Immature natural killer cell (primary cell): ENCODE results near the gene C1QTNF2. TPM values are rescaled to one million over a fixed set of nuclear protein-coding genes. Genes with fewer than 3 reads are reported as not detected.

Experiments
- DNase-seq, 3 donors: peaks; one replicate each; pipeline ENCODE4 v3.0.0; 2022; ENCODE audit warnings: mixed read lengths in 1 of 3
- H3K27ac Mint-ChIP-seq, 6 donors: one replicate each; pipeline ENCODE4 v1.8.0; 2020; ENCODE audit warnings: mixed read lengths in 6 of 6, mild to moderate bottlenecking in 5 of 6, inconsistent platforms in 4 of 6, moderate library complexity in 3 of 6
- H3K27me3 Mint-ChIP-seq, 3 donors: one replicate each; pipeline ENCODE4 v1.8.0; 2020 to 2021; ENCODE audit warnings: low read depth in 3 of 3, mild to moderate bottlenecking in 3 of 3, mixed read lengths in 3 of 3, moderate library complexity in 3 of 3, inconsistent platforms in 1 of 3
- H3K36me3 Mint-ChIP-seq, 3 donors: one replicate each; pipeline ENCODE4 v1.8.0; 2020; ENCODE audit warnings: mixed read lengths in 3 of 3, inconsistent platforms in 2 of 3, mild to moderate bottlenecking in 2 of 3
- H3K4me1 Mint-ChIP-seq, 2 donors: one replicate each; pipeline ENCODE4 v1.8.0; 2020; ENCODE audit warnings: inconsistent platforms in 2 of 2, mild to moderate bottlenecking in 2 of 2, mixed read lengths in 2 of 2, moderate library complexity in 1 of 2
- H3K4me3 Mint-ChIP-seq, 5 donors: one replicate each; pipeline ENCODE4 v1.8.0; 2020; ENCODE audit warnings: mild to moderate bottlenecking in 5 of 5, mixed read lengths in 5 of 5, inconsistent platforms in 3 of 5, moderate library complexity in 3 of 5
- H3K9me3 Mint-ChIP-seq, 6 donors: one replicate each; pipeline ENCODE4 v1.8.0; 2020; ENCODE audit warnings: mild to moderate bottlenecking in 6 of 6, mixed read lengths in 6 of 6, inconsistent platforms in 4 of 6, moderate library complexity in 3 of 6
- polyA plus RNA-seq, 3 donors: library from polyadenylated mRNA; unstranded; fragments of 300-500 nt; fragmentation: Illumina TruSeq; gene quantifications; one replicate each; pipeline ENCODE4 v1.2.3, GENCODE V29; 2021

The C1QTNF2 gene
- polyA plus RNA-seq, 3 donors from 2014 or later = not detected

- Mint-ChIP-seq H3K36me3 (no peaks in the 10 kb centered on the region), H3K27ac (no peak overlapping the region), H3K27me3 (peaks cover 0 to under 1% (median 0%) of the 10 kb centered on the region in 3 donors), H3K4me1 (peaks cover 0 to under 1% of the 10 kb centered on the region in 2 donors), H3K4me3 (no peak overlapping the region), H3K9me3 (no peaks in the 10 kb centered on the region)
- DNase-seq = no peak
Measured at GRCh38 chr5:160318409-160318808, 52.0 kb downstream of the C1QTNF2 start.

GRCh38 chr5:160317434-160317833 is 53.0 kb downstream of the C1QTNF2 start:
- Mint-ChIP-seq H3K4me3 (no peak overlapping the region), H3K27ac (no peak overlapping the region)

GRCh38 chr5:160315968-160316367 is 54.5 kb downstream of the C1QTNF2 start:
- no peak for DNase-seq
- H3K36me3 Mint-ChIP-seq = no peaks in the 10 kb centered on the region
- peaks cover 0 to 9% (median 4%) of the 10 kb centered on the region in 3 donors for H3K27me3 Mint-ChIP-seq
- H3K9me3 Mint-ChIP-seq = no peaks in the 10 kb centered on the region
- H3K4me1 Mint-ChIP-seq = peaks cover 15 to 17% of the 10 kb centered on the region in 2 donors
- no peak overlapping the region for H3K27ac Mint-ChIP-seq
- no peak overlapping the region for H3K4me3 Mint-ChIP-seq

More at GRCh38 chr5:160317434-160317833, 53.0 kb downstream of the C1QTNF2 start:
- Mint-ChIP-seq H3K36me3 (no peaks in the 10 kb centered on the region), H3K4me1 (peaks cover 7 to 9% of the 10 kb centered on the region in 2 donors), H3K9me3 (no peaks in the 10 kb centered on the region), H3K27me3 (peaks cover 0 to 9% (median 0%) of the 10 kb centered on the region in 3 donors)
- DNase-seq = no peak

- Mint-ChIP-seq H3K4me1 (peaks cover 32 to 45% of the 10 kb centered on the region in 2 donors), H3K27ac (peak overlapping the region; percentile 76 to 90 (median 86)), H3K9me3 (no peaks in the 10 kb centered on the region), H3K36me3 (no peaks in the 10 kb centered on the region), H3K4me3 (peak overlapping the region; percentile 91 to 96 (median 94)), H3K27me3 (peaks cover 2 to 14% (median 4%) of the 10 kb centered on the region in 3 donors)
- no peak for DNase-seq
Measured at GRCh38 chr5:160312960-160313727, 57.3 kb downstream of the C1QTNF2 start.

- Mint-ChIP-seq H3K27ac (peak within 1 kb of the TSS; percentile 76 to 90 (median 86)), H3K4me3 (peak within 1 kb of the TSS; percentile 91 to 96 (median 95)), H3K27me3 (peaks cover 2 to 14% (median 6%) of the 10 kb centered on the region in 3 donors), H3K9me3 (no peaks in the 10 kb centered on the region), H3K36me3 (no peaks in the 10 kb centered on the region), H3K4me1 (peaks cover 38 to 52% of the 10 kb centered on the region in 2 donors)
- peak; percentile 58 to 68 (median 61) for DNase-seq
Measured at GRCh38 chr5:160312134-160312959, 58.1 kb downstream of the C1QTNF2 start, which contains the start of gene CCNJL. TSS of gene CCNJL (minus strand) at chr5:160312564. CDS start at chr5:160311923, 641 bp downstream.

GRCh38 chr5:160311491-160312133 is 58.8 kb downstream of the C1QTNF2 start:
- Mint-ChIP-seq H3K9me3 (no peaks in the 10 kb centered on the region), H3K36me3 (peaks cover 0 to under 1% (median 0%) of the 10 kb centered on the region in 3 donors), H3K27ac (peak overlapping the region in 5 of 6 donors; percentile 8 to 90 (median 81)), H3K27me3 (peaks cover 2 to 14% (median 6%) of the 10 kb centered on the region in 3 donors), H3K4me1 (peaks cover 38 to 59% of the 10 kb centered on the region in 2 donors), H3K4me3 (peak overlapping the region; percentile 90 to 96 (median 95))
- peak in 2 of 3 donors; percentile 15 to 24 for DNase-seq

GRCh38 chr5:160310552-160311295 is 59.7 kb downstream of the C1QTNF2 start:
- Mint-ChIP-seq H3K4me1 (peaks cover 38 to 65% of the 10 kb centered on the region in 2 donors), H3K27me3 (peaks cover 2 to 14% (median 6%) of the 10 kb centered on the region in 3 donors), H3K9me3 (no peaks in the 10 kb centered on the region), H3K36me3 (peaks cover 0 to 3% (median 0%) of the 10 kb centered on the region in 3 donors), H3K4me3 (peak overlapping the region; percentile 90 to 96 (median 95)), H3K27ac (peak overlapping the region; percentile 8 to 87 (median 80))
- DNase-seq = no peak

GRCh38 chr5:160310140-160310539 is 60.3 kb downstream of the C1QTNF2 start:
- H3K27me3 Mint-ChIP-seq = peaks cover 2 to 14% (median 6%) of the 10 kb centered on the region in 3 donors

GRCh38 chr5:160306696-160307095 is 63.7 kb downstream of the C1QTNF2 start:
- DNase-seq = no peak
- H3K27ac Mint-ChIP-seq = peak overlapping the region in 2 of 6 donors; percentile 21 to 67
- no peaks in the 10 kb centered on the region for H3K9me3 Mint-ChIP-seq
- H3K36me3 Mint-ChIP-seq = peaks cover 0 to 21% (median 6%) of the 10 kb centered on the region in 3 donors
- H3K4me3 Mint-ChIP-seq = no peak overlapping the region
- peaks cover 3 to 6% (median 4%) of the 10 kb centered on the region in 3 donors for H3K27me3 Mint-ChIP-seq
- peaks cover 37 to 63% of the 10 kb centered on the region in 2 donors for H3K4me1 Mint-ChIP-seq

More at GRCh38 chr5:160310140-160310539, 60.3 kb downstream of the C1QTNF2 start:
- Mint-ChIP-seq H3K27ac (peak overlapping the region in 5 of 6 donors; percentile 30 to 81 (median 63)), H3K4me3 (peak overlapping the region; percentile 90 to 96 (median 95)), H3K36me3 (peaks cover 0 to 4% (median 0%) of the 10 kb centered on the region in 3 donors), H3K9me3 (no peaks in the 10 kb centered on the region), H3K4me1 (peaks cover 38 to 68% of the 10 kb centered on the region in 2 donors)
- no peak for DNase-seq

GRCh38 chr5:160305319-160305718 is 65.1 kb downstream of the C1QTNF2 start:
- Mint-ChIP-seq H3K4me3 (no peak overlapping the region), H3K36me3 (peaks cover 0 to 21% (median 6%) of the 10 kb centered on the region in 3 donors), H3K4me1 (peaks cover 35 to 61% of the 10 kb centered on the region in 2 donors), H3K27me3 (peaks cover 2 to 3% (median 2%) of the 10 kb centered on the region in 3 donors), H3K27ac (peak overlapping the region in 2 of 6 donors; percentile 53 to 59), H3K9me3 (no peaks in the 10 kb centered on the region)
- DNase-seq = no peak

- H3K27me3 Mint-ChIP-seq = peaks cover 1 to 3% (median 2%) of the 10 kb centered on the region in 3 donors
Measured at GRCh38 chr5:160303690-160304089, 66.7 kb downstream of the C1QTNF2 start.

GRCh38 chr5:160298189-160298588 is 72.2 kb downstream of the C1QTNF2 start:
- Mint-ChIP-seq H3K36me3 (peaks cover 0 to 7% (median 3%) of the 10 kb centered on the region in 3 donors), H3K4me1 (peaks cover 76 to 80% of the 10 kb centered on the region in 2 donors), H3K9me3 (no peaks in the 10 kb centered on the region), H3K27ac (peak overlapping the region; percentile 86 to 98 (median 92)), H3K4me3 (peak overlapping the region; percentile 71 to 86 (median 83)), H3K27me3 (peaks cover 6 to 20% (median 14%) of the 10 kb centered on the region in 3 donors)
- peak; percentile 38 to 52 (median 51) for DNase-seq

More at GRCh38 chr5:160303690-160304089, 66.7 kb downstream of the C1QTNF2 start:
- H3K4me1 Mint-ChIP-seq = peaks cover 36 to 59% of the 10 kb centered on the region in 2 donors
- peaks cover 0 to 24% (median 6%) of the 10 kb centered on the region in 3 donors for H3K36me3 Mint-ChIP-seq
- H3K27ac Mint-ChIP-seq = peak overlapping the region in 2 of 6 donors; percentile 53 to 79
- H3K9me3 Mint-ChIP-seq = no peaks in the 10 kb centered on the region
- no peak overlapping the region for H3K4me3 Mint-ChIP-seq
- no peak for DNase-seq
